Endothelial cell of umbilical vein (primary cell): ENCODE results near the gene ADARB1. TPM values are rescaled to one million over a fixed set of nuclear protein-coding genes. Genes with fewer than 3 reads are reported as not detected.

ENCODE experiments used
- BruUV-seq: library from RNA; stranded (reverse); fragments of 400-500 nt; replicated peaks from 2 replicates; lab custom pipeline; 2021; lab: Mats Ljungman, UMichigan
- CTCF ChIA-PET: fragments of 300-600, 350-600 bp; sonication (Branson Sonifier 250); formaldehyde crosslinking; loops from one replicate; lab custom pipeline; 2021; ENCODE audit warnings: antibody characterized with exemption, inconsistent platforms; lab: Charles Lee
- POLR2A ChIA-PET: fragments of 300-600, 350-600 bp; sonication (Branson Sonifier 250); formaldehyde crosslinking; loops from one replicate; lab custom pipeline; 2021; ENCODE audit warnings: antibody characterized with exemption, inconsistent platforms; lab: Charles Lee
- DNase-seq: peaks from one replicate; pipeline ENCODE4 v3.0.0-alpha.2; 2011; ENCODE audit warnings: low read depth, low spot score
- FAIRE-seq: peaks from 2 replicates; lab custom pipeline; 2011; peaks lifted over from hg19 to GRCh38; lab: Jason Lieb, UNC
- H2AFZ ChIP-seq: 2 replicates; pipeline ENCODE4 v1.6.0; 2012; ENCODE audit warnings: low read depth, low read length, control low read depth, inconsistent platforms
- H3K27ac ChIP-seq: 2 replicates; pipeline ENCODE4 v1.5.1; 2011; ENCODE audit warnings: low read depth, mild to moderate bottlenecking, control low read depth, low read length, moderate library complexity; ENCODE audit not compliant: insufficient read depth
- H3K27me3 ChIP-seq, 2 experiments: 2 replicates each; pipeline versions ENCODE4 v1.6.0 to v1.6.1; 2011; ENCODE audit warnings: low read length in 2 of 2, mixed read lengths in 1 of 2; ENCODE audit not compliant: control insufficient read depth in 2 of 2, insufficient read depth in 2 of 2
- H3K36me3 ChIP-seq, 2 experiments: 2 replicates in 1 of 2; 3 replicates in 1 of 2; pipeline ENCODE4 v1.5.1; 2011; ENCODE audit warnings: low read length in 2 of 2, mild to moderate bottlenecking in 1 of 2, moderate library complexity in 1 of 2; ENCODE audit not compliant: control insufficient read depth in 2 of 2, insufficient read depth in 2 of 2; ENCODE audit errors: extremely low read depth in 1 of 2
- H3K4me1 ChIP-seq: 3 replicates; pipeline ENCODE4 v1.5.1; 2011; ENCODE audit warnings: mild to moderate bottlenecking, low read length; ENCODE audit not compliant: control insufficient read depth, insufficient read depth; ENCODE audit errors: extremely low read depth
- H3K4me2 ChIP-seq: 2 replicates; pipeline ENCODE4 v1.6.1; 2011; ENCODE audit warnings: low read length, control low read depth, mixed read lengths; ENCODE audit not compliant: insufficient read depth
- H3K4me3 ChIP-seq, 3 experiments: fragments of 200-600 bp in 1 of 3; sonication (generic), shearing (Covaris generic) in 1 of 3; replicated peaks in 1 of 3; 2 replicates each; pipeline ENCODE4 v1.5.1; 2011 to 2016; ENCODE audit warnings: control low read depth in 3 of 3, low read length in 3 of 3, mild to moderate bottlenecking in 2 of 3, inconsistent platforms in 1 of 3, low read depth in 1 of 3, moderate library complexity in 1 of 3; ENCODE audit not compliant: insufficient read depth in 1 of 3
- H3K79me2 ChIP-seq: 2 replicates; pipeline ENCODE4 v1.6.0; 2012; ENCODE audit warnings: low read length, inconsistent platforms; ENCODE audit not compliant: control insufficient read depth, insufficient read depth
- H3K9ac ChIP-seq: replicated peaks from 2 replicates; pipeline ENCODE3; 2011; ENCODE audit warnings: low read length, control low read depth; ENCODE audit not compliant: insufficient read depth; ENCODE audit errors: extremely low read depth
- H3K9me1 ChIP-seq: replicated peaks from 3 replicates; pipeline ENCODE4 v1.6.0; 2011; ENCODE audit warnings: mild to moderate bottlenecking, low read length; ENCODE audit not compliant: control insufficient read depth, insufficient read depth; ENCODE audit errors: extremely low read depth
- H3K9me3 ChIP-seq: replicated peaks from 2 replicates; pipeline ENCODE4 v1.5.1; 2012; ENCODE audit warnings: low read length, inconsistent platforms; ENCODE audit not compliant: control insufficient read depth, insufficient read depth
- H4K20me1 ChIP-seq: replicated peaks from 2 replicates; pipeline ENCODE3; 2011; ENCODE audit warnings: mild to moderate bottlenecking, low read length; ENCODE audit not compliant: control insufficient read depth, insufficient read depth; ENCODE audit errors: extremely low read depth
- CTCF ChIP-seq, 2 donors: IDR thresholded peaks; 1 replicate in 1 of 2; 2 replicates in 1 of 2; pipeline ENCODE4 v1.5.1; 2011; ENCODE audit warnings: low read length in 2 of 2, mild to moderate bottlenecking in 2 of 2, moderate library complexity in 2 of 2, control low read depth in 1 of 2, inconsistent platforms in 1 of 2, low read depth in 1 of 2; ENCODE audit not compliant: insufficient read depth in 1 of 2; ENCODE audit errors: extremely low read depth in 1 of 2
- EZH2 ChIP-seq: IDR thresholded peaks from 2 replicates; pipeline ENCODE4 v1.6.1; 2012; ENCODE audit warnings: borderline replicate concordance, low read depth, mild to moderate bottlenecking, moderate library complexity, low read length, inconsistent platforms; ENCODE audit not compliant: severe bottlenecking
- FOS ChIP-seq: IDR thresholded peaks from 2 replicates; pipeline ENCODE4 v1.6.1; 2011; ENCODE audit warnings: mild to moderate bottlenecking, low read length, moderate library complexity, borderline replicate concordance; ENCODE audit not compliant: insufficient read depth
- GATA2 ChIP-seq: IDR thresholded peaks from 2 replicates; pipeline ENCODE4 v1.7.0; 2011; ENCODE audit warnings: low read depth, mild to moderate bottlenecking, moderate library complexity, mixed read lengths, low read length; ENCODE audit not compliant: insufficient read length, insufficient read depth
- MYC ChIP-seq: IDR thresholded peaks from one replicate; pipeline ENCODE4 v1.6.1; 2011; ENCODE audit warnings: mild to moderate bottlenecking, low read depth, low read length
- POLR2A ChIP-seq: IDR thresholded peaks from 2 replicates; pipeline ENCODE4 v1.6.1; 2012; ENCODE audit warnings: low read depth, mild to moderate bottlenecking, control low read depth, low read length
- POLR2AphosphoS5 ChIP-seq: IDR thresholded peaks from 2 replicates; pipeline ENCODE4 v1.6.1; 2012; ENCODE audit warnings: low read depth, mild to moderate bottlenecking, control low read depth, low read length, moderate library complexity; ENCODE audit not compliant: insufficient read depth
- dilution Hi-C: fragments of 300-500 bp; cut with MboI; formaldehyde crosslinking; loops from one replicate; pipeline ENCODE4 v1.15.0; 2019; ENCODE audit warnings: low sequenced_read_pairs; ENCODE audit not compliant: extremely low pct_ligation_motif_present
- intact Hi-C: fragments of 100-400 bp; cut with micrococcal nuclease; formaldehyde crosslinking; loops from one replicate; pipeline ENCODE4 v1.10.0; 2022
- polyA plus RNA-seq, 4 experiments: library from polyadenylated mRNA; depleted of rRNA in 3 of 4; stranded (reverse) in 3 of 4; unstranded in 1 of 4; fragments of >200 nt; gene quantifications; 2 replicates each; pipeline versions ENCODE4 v1.2.1 to v1.2.3, GENCODE V29; 2011 to 2012; ENCODE audit warnings: missing spikeins in 1 of 4
- total RNA-seq: library from RNA; stranded (reverse); gene quantifications from 2 replicates; pipeline ENCODE4 v1.2.3, GENCODE V29; 2021

Gene ADARB1
- total and polyA plus RNA-seq, 2 donors (not counting 3 experiments of a cell fraction or from before 2014, with no cell fraction given) = 32.5 to 54.3 TPM

GRCh38 chr21:45257673-45258341 lies 183.4 kb downstream of the ADARB1 start:
- Histone ChIP-seq H3K4me2 (no peak overlapping the region), H3K9ac (no peak overlapping the region), H3K4me3 (no peak overlapping the region), H3K9me1 (no peaks in the 10 kb centered on the region), H3K27me3 (peaks cover 0 to 2% of the 10 kb centered on the region in 2 experiments), H3K79me2 (no peaks in the 10 kb centered on the region), H3K36me3 (no peaks in the 10 kb centered on the region), H3K9me3 (no peaks in the 10 kb centered on the region), H2AFZ (no peak overlapping the region), H3K27ac (no peak overlapping the region), H4K20me1 (no peaks in the 10 kb centered on the region), H3K4me1 (no peaks in the 10 kb centered on the region)
- TF ChIP-seq GATA2 (no peak), MYC (no peak), CTCF (IDR thresholded peaks at IDR 0.05; ENCODE audit: extremely low read depth in 1 of 2, insufficient read depth in 1 of 2, low read depth in 1 of 2, low read length in 2 of 2) (no peak), POLR2AphosphoS5 (no peak), FOS (no peak), POLR2A (no peak), EZH2 (no peak)
- ChIA-PET POLR2A (no interaction called here), CTCF (interaction anchor here (1.0 to 1.7 kb wide), 3 partner anchors 10 to 118 kb away, joined by 3 to 5 read pairs (median 4); no protein-coding TSS in a partner anchor)
- no TSS peak for BruUV-seq
- dilution Hi-C loops = no loop called here
- intact Hi-C loops = no loop called here
- FAIRE-seq = no peak
- DNase-seq = no peak
